B cell (primary cell): ENCODE measurements around the gene PLCZ1. TPM values are rescaled to one million over a fixed set of nuclear protein-coding genes. Genes with fewer than 3 reads are reported as not detected.

ENCODE experiments used
- ATAC-seq: fragments of 200-7000 bp; cut with Tn5 transposase; one replicate; pipeline ENCODE4 v1.10.0; 2021; ENCODE audit warnings: low read depth, mild to moderate bottlenecking, moderate number of reproducible peaks, moderate library complexity
- CTCF ChIA-PET: fragments of 350-600 bp; sonication (Branson Sonifier 250); formaldehyde crosslinking; loops from one replicate; lab custom pipeline; 2021; ENCODE audit warnings: antibody characterized with exemption, inconsistent platforms; lab: Charles Lee
- POLR2A ChIA-PET: fragments of 350-600 bp; sonication (Branson Sonifier 250); formaldehyde crosslinking; loops from one replicate; lab custom pipeline; 2021; ENCODE audit warnings: antibody characterized with exemption; lab: Charles Lee
- DNase-seq: peaks from one replicate; pipeline ENCODE4 v3.0.0; 2013
- H2AFZ ChIP-seq: 2 replicates; pipeline ENCODE4 v1.6.1; 2012; ENCODE audit warnings: mild to moderate bottlenecking, low read depth, low read length; ENCODE audit not compliant: insufficient read depth, poor library complexity, severe bottlenecking
- H3K27ac ChIP-seq, 2 donors: 1 replicate in 1 of 2; 2 replicates in 1 of 2; pipeline ENCODE4 v1.5.1; 2012 to 2013; ENCODE audit warnings: low read length in 2 of 2, mild to moderate bottlenecking in 2 of 2, moderate library complexity in 1 of 2
- H3K27me3 ChIP-seq, 4 experiments: fragments of 200-600 bp in 1 of 4; sonication (generic) in 1 of 4; replicated peaks in 1 of 4; 1 replicate in 2 of 4; 2 replicates in 2 of 4; pipeline versions ENCODE4 v1.6.1 to v1.7.0; 2013 to 2016; ENCODE audit warnings: low read length in 3 of 4, mild to moderate bottlenecking in 2 of 4, mixed read lengths in 1 of 4, moderate library complexity in 1 of 4; ENCODE audit not compliant: insufficient read depth in 4 of 4, control insufficient read depth in 3 of 4; ENCODE audit errors: control extremely low read depth in 1 of 4
- H3K36me3 ChIP-seq, 2 experiments: replicated peaks in 1 of 2; 1 replicate in 1 of 2; 2 replicates in 1 of 2; pipeline versions ENCODE4 v1.6.1 to v1.7.1; 2013; ENCODE audit warnings: low read length in 1 of 2; ENCODE audit not compliant: insufficient read depth in 2 of 2, control insufficient read depth in 1 of 2; ENCODE audit errors: control extremely low read depth in 1 of 2, extremely low read depth in 1 of 2
- H3K4me1 ChIP-seq, 2 donors: fragments of 200-600 bp in 1 of 2; sonication (generic) in 1 of 2; 1 replicate in 1 of 2; 2 replicates in 1 of 2; pipeline versions ENCODE4 v1.5.1 to v1.6.1; 2013 to 2017; ENCODE audit warnings: low read length in 2 of 2; ENCODE audit not compliant: control insufficient read depth in 2 of 2, insufficient read depth in 2 of 2
- H3K4me2 ChIP-seq: replicated peaks from 2 replicates; pipeline ENCODE3; 2012; ENCODE audit warnings: mild to moderate bottlenecking, low read depth, low read length; ENCODE audit not compliant: poor library complexity, severe bottlenecking
- H3K4me3 ChIP-seq, 5 experiments: fragments of 200-600 bp in 1 of 5; sonication (generic) in 1 of 5; 1 replicate in 3 of 5; 2 replicates in 2 of 5; pipeline versions ENCODE4 v1.5.1 to v1.7.0; 2011 to 2016; ENCODE audit warnings: low read length in 4 of 5, mild to moderate bottlenecking in 4 of 5, low read depth in 2 of 5, control low read depth in 1 of 5, moderate library complexity in 1 of 5; ENCODE audit not compliant: insufficient read depth in 1 of 5; ENCODE audit errors: control extremely low read depth in 1 of 5, extremely low read depth in 1 of 5
- H3K79me2 ChIP-seq: fragments of 200-600 bp; sonication (generic); one replicate; pipeline ENCODE4 v1.6.0; 2016; ENCODE audit warnings: low read length; ENCODE audit not compliant: control insufficient read depth, insufficient read depth
- H3K9ac ChIP-seq: fragments of 200-600 bp; sonication (generic); 2 replicates; pipeline ENCODE4 v1.6.1; 2017; ENCODE audit warnings: mild to moderate bottlenecking, low read length, moderate library complexity
- H3K9me3 ChIP-seq, 3 donors: one replicate each; pipeline versions ENCODE4 v1.6.1 to v1.7.1; 2013; ENCODE audit warnings: low read length in 2 of 3; ENCODE audit not compliant: control insufficient read depth in 2 of 3, insufficient read depth in 1 of 3; ENCODE audit errors: control extremely low read depth in 1 of 3
- H4K20me1 ChIP-seq: 2 replicates; pipeline ENCODE4 v1.6.0; 2012; ENCODE audit warnings: mild to moderate bottlenecking, low read length; ENCODE audit not compliant: insufficient read depth, control insufficient read depth, poor library complexity, severe bottlenecking
- H3K27ac Mint-ChIP-seq: one replicate; pipeline ENCODE4 v1.8.0; 2021; ENCODE audit warnings: mixed read lengths
- H3K27me3 Mint-ChIP-seq: one replicate; pipeline ENCODE4 v1.8.0; 2021; ENCODE audit warnings: mixed read lengths
- H3K4me1 Mint-ChIP-seq: one replicate; pipeline ENCODE4 v1.8.0; 2021; ENCODE audit warnings: mixed read lengths
- H3K4me3 Mint-ChIP-seq: one replicate; pipeline ENCODE4 v1.8.0; 2021; ENCODE audit warnings: mixed read lengths
- H3K9me3 Mint-ChIP-seq: one replicate; pipeline ENCODE4 v1.8.0; 2022; ENCODE audit warnings: mixed read lengths; ENCODE audit not compliant: insufficient read depth
- CTCF ChIP-seq: fragments of 200-600 bp; IDR thresholded peaks from one replicate; pipeline ENCODE4 v1.8.0; 2022; ENCODE audit warnings: antibody characterized with exemption, mild to moderate bottlenecking
- EZH2 ChIP-seq: IDR thresholded peaks from 2 replicates; pipeline ENCODE4 v1.6.1; 2012; ENCODE audit warnings: borderline replicate concordance, low read depth, mild to moderate bottlenecking, moderate library complexity, low read length; ENCODE audit not compliant: insufficient read depth, poor library complexity, severe bottlenecking
- WGBS: methylation state at CpG from one replicate; pipeline ENCODE4 v1.1.5; 2013; ENCODE audit warnings: missing lambda C conversion rate; ENCODE audit not compliant: insufficient coverage; 5-methylcytosine and 5-hydroxymethylcytosine counted together
- intact Hi-C: fragments of 100-400 bp; cut with micrococcal nuclease; formaldehyde crosslinking; loops from one replicate; pipeline ENCODE4 v1.10.0; 2022
- polyA plus RNA-seq: library from polyadenylated mRNA; depleted of rRNA; stranded (reverse); fragments of >200 nt; gene quantifications from 2 replicates; pipeline ENCODE4 v1.2.3, GENCODE V29; 2012
- total RNA-seq, 2 donors: library from RNA; stranded (reverse); fragments of 120-200 nt in 1 of 2; gene quantifications; 1 replicate in 1 of 2; 2 replicates in 1 of 2; pipeline versions ENCODE4 v1.2.3 to v1.2.4, GENCODE V29; 2013 to 2022

The PLCZ1 gene
- total and polyA plus RNA-seq, 2 donors (not counting 1 experiment from before 2014, with no cell fraction given) = not detected

- no peaks in the 10 kb centered on the region for H3K27me3 ChIP-seq
- H3K4me2 ChIP-seq = no peak overlapping the region
- H3K27ac Mint-ChIP-seq = no peak overlapping the region
- intact Hi-C loops = no loop called here
- WGBS = no CpG with 5 or more reads among the region's 2 CpGs
- no peak overlapping the region for H3K27ac ChIP-seq
- H3K4me3 Mint-ChIP-seq = no peak overlapping the region
- H3K9me3 ChIP-seq = peaks cover 0 to 5% (median 0%) of the 10 kb centered on the region in 3 donors
- no peaks in the 10 kb centered on the region for H3K79me2 ChIP-seq
- H4K20me1 ChIP-seq = no peaks in the 10 kb centered on the region
- no peaks in the 10 kb centered on the region for H3K4me1 ChIP-seq
- ChIA-PET CTCF (no interaction called here), POLR2A (no interaction called here)
- no peaks in the 10 kb centered on the region for H3K27me3 Mint-ChIP-seq
- H3K4me3 ChIP-seq = no peak overlapping the region
- no peaks in the 10 kb centered on the region for H3K4me1 Mint-ChIP-seq
- TF ChIP-seq EZH2 = no peak
- no peak for TF ChIP-seq CTCF
- H3K36me3 ChIP-seq = no peaks in the 10 kb centered on the region
- H2AFZ ChIP-seq = no peak overlapping the region
- H3K9ac ChIP-seq = no peak overlapping the region
- H3K9me3 Mint-ChIP-seq = peaks cover 7% of the 10 kb centered on the region
- ATAC-seq (no peak), DNase-seq (no peak)
Observed at GRCh38 chr12:18703321-18703720, 34.5 kb downstream of the PLCZ1 start.

- H3K79me2 ChIP-seq = no peaks in the 10 kb centered on the region
- peaks cover 0 to 2% (median 0%) of the 10 kb centered on the region in 3 donors for H3K9me3 ChIP-seq
- no peaks in the 10 kb centered on the region for H3K36me3 ChIP-seq
- H3K27me3 Mint-ChIP-seq = no peaks in the 10 kb centered on the region
- no peaks in the 10 kb centered on the region for H3K4me1 Mint-ChIP-seq
- DNase-seq (no peak), ATAC-seq (no peak)
- ChIA-PET CTCF (no interaction called here), POLR2A (no interaction called here)
- no peaks in the 10 kb centered on the region for H4K20me1 ChIP-seq
- H3K4me3 ChIP-seq = no peak overlapping the region
- H3K4me2 ChIP-seq = no peak overlapping the region
- H2AFZ ChIP-seq = no peak overlapping the region
- H3K4me1 ChIP-seq = no peaks in the 10 kb centered on the region
- no peak for TF ChIP-seq CTCF
- no peak for TF ChIP-seq EZH2
- WGBS = no CpG with 5 or more reads among the region's 3 CpGs
- no peak overlapping the region for H3K9ac ChIP-seq
- peaks cover 2% of the 10 kb centered on the region for H3K9me3 Mint-ChIP-seq
- no peaks in the 10 kb centered on the region for H3K27me3 ChIP-seq
- no peak overlapping the region for H3K27ac Mint-ChIP-seq
- no peak overlapping the region for H3K4me3 Mint-ChIP-seq
- H3K27ac ChIP-seq = no peak overlapping the region
- intact Hi-C loops = no loop called here
Observed at GRCh38 chr12:18700271-18700670, 37.5 kb downstream of the PLCZ1 start.
